B cell (primary cell): Measurements from ENCODE around the gene RAD54L2. TPM values are rescaled to one million over a fixed set of nuclear protein-coding genes. Genes with fewer than 3 reads are reported as not detected.
A peak's percentile ranks its signal among the peaks of the same experiment; 100 is the strongest.
"Not testable (repeated sequence)": the region's sequence is repeated elsewhere in the genome, so short reads cannot be mapped to it uniquely, and the experiment has no call there.

Source experiments
- ATAC-seq: fragments of 200-7000 bp; cut with Tn5 transposase; one replicate; pipeline ENCODE4 v1.10.0; 2021; ENCODE audit warnings: low read depth, mild to moderate bottlenecking, moderate number of reproducible peaks, moderate library complexity
- CTCF ChIA-PET: fragments of 350-600 bp; sonication (Branson Sonifier 250); formaldehyde crosslinking; loops from one replicate; lab custom pipeline; 2021; ENCODE audit warnings: antibody characterized with exemption, inconsistent platforms; lab: Charles Lee
- POLR2A ChIA-PET: fragments of 350-600 bp; sonication (Branson Sonifier 250); formaldehyde crosslinking; loops from one replicate; lab custom pipeline; 2021; ENCODE audit warnings: antibody characterized with exemption; lab: Charles Lee
- DNase-seq: peaks from one replicate; pipeline ENCODE4 v3.0.0; 2013
- H2AFZ ChIP-seq: 2 replicates; pipeline ENCODE4 v1.6.1; 2012; ENCODE audit warnings: mild to moderate bottlenecking, low read depth, low read length; ENCODE audit not compliant: insufficient read depth, poor library complexity, severe bottlenecking
- H3K27ac ChIP-seq, 2 donors: 1 replicate in 1 of 2; 2 replicates in 1 of 2; pipeline ENCODE4 v1.5.1; 2012 to 2013; ENCODE audit warnings: low read length in 2 of 2, mild to moderate bottlenecking in 2 of 2, moderate library complexity in 1 of 2
- H3K27me3 ChIP-seq, 4 experiments: fragments of 200-600 bp in 1 of 4; sonication (generic) in 1 of 4; replicated peaks in 1 of 4; 1 replicate in 2 of 4; 2 replicates in 2 of 4; pipeline versions ENCODE4 v1.6.1 to v1.7.0; 2013 to 2016; ENCODE audit warnings: low read length in 3 of 4, mild to moderate bottlenecking in 2 of 4, mixed read lengths in 1 of 4, moderate library complexity in 1 of 4; ENCODE audit not compliant: insufficient read depth in 4 of 4, control insufficient read depth in 3 of 4; ENCODE audit errors: control extremely low read depth in 1 of 4
- H3K36me3 ChIP-seq, 2 experiments: replicated peaks in 1 of 2; 1 replicate in 1 of 2; 2 replicates in 1 of 2; pipeline versions ENCODE4 v1.6.1 to v1.7.1; 2013; ENCODE audit warnings: low read length in 1 of 2; ENCODE audit not compliant: insufficient read depth in 2 of 2, control insufficient read depth in 1 of 2; ENCODE audit errors: control extremely low read depth in 1 of 2, extremely low read depth in 1 of 2
- H3K4me1 ChIP-seq, 2 donors: fragments of 200-600 bp in 1 of 2; sonication (generic) in 1 of 2; 1 replicate in 1 of 2; 2 replicates in 1 of 2; pipeline versions ENCODE4 v1.5.1 to v1.6.1; 2013 to 2017; ENCODE audit warnings: low read length in 2 of 2; ENCODE audit not compliant: control insufficient read depth in 2 of 2, insufficient read depth in 2 of 2
- H3K4me2 ChIP-seq: replicated peaks from 2 replicates; pipeline ENCODE3; 2012; ENCODE audit warnings: mild to moderate bottlenecking, low read depth, low read length; ENCODE audit not compliant: poor library complexity, severe bottlenecking
- H3K4me3 ChIP-seq, 5 experiments: fragments of 200-600 bp in 1 of 5; sonication (generic) in 1 of 5; 1 replicate in 3 of 5; 2 replicates in 2 of 5; pipeline versions ENCODE4 v1.5.1 to v1.7.0; 2011 to 2016; ENCODE audit warnings: low read length in 4 of 5, mild to moderate bottlenecking in 4 of 5, low read depth in 2 of 5, control low read depth in 1 of 5, moderate library complexity in 1 of 5; ENCODE audit not compliant: insufficient read depth in 1 of 5; ENCODE audit errors: control extremely low read depth in 1 of 5, extremely low read depth in 1 of 5
- H3K79me2 ChIP-seq: fragments of 200-600 bp; sonication (generic); one replicate; pipeline ENCODE4 v1.6.0; 2016; ENCODE audit warnings: low read length; ENCODE audit not compliant: control insufficient read depth, insufficient read depth
- H3K9ac ChIP-seq: fragments of 200-600 bp; sonication (generic); 2 replicates; pipeline ENCODE4 v1.6.1; 2017; ENCODE audit warnings: mild to moderate bottlenecking, low read length, moderate library complexity
- H3K9me3 ChIP-seq, 3 donors: one replicate each; pipeline versions ENCODE4 v1.6.1 to v1.7.1; 2013; ENCODE audit warnings: low read length in 2 of 3; ENCODE audit not compliant: control insufficient read depth in 2 of 3, insufficient read depth in 1 of 3; ENCODE audit errors: control extremely low read depth in 1 of 3
- H4K20me1 ChIP-seq: 2 replicates; pipeline ENCODE4 v1.6.0; 2012; ENCODE audit warnings: mild to moderate bottlenecking, low read length; ENCODE audit not compliant: insufficient read depth, control insufficient read depth, poor library complexity, severe bottlenecking
- H3K27ac Mint-ChIP-seq: one replicate; pipeline ENCODE4 v1.8.0; 2021; ENCODE audit warnings: mixed read lengths
- H3K27me3 Mint-ChIP-seq: one replicate; pipeline ENCODE4 v1.8.0; 2021; ENCODE audit warnings: mixed read lengths
- H3K4me1 Mint-ChIP-seq: one replicate; pipeline ENCODE4 v1.8.0; 2021; ENCODE audit warnings: mixed read lengths
- H3K4me3 Mint-ChIP-seq: one replicate; pipeline ENCODE4 v1.8.0; 2021; ENCODE audit warnings: mixed read lengths
- H3K9me3 Mint-ChIP-seq: one replicate; pipeline ENCODE4 v1.8.0; 2022; ENCODE audit warnings: mixed read lengths; ENCODE audit not compliant: insufficient read depth
- EZH2 ChIP-seq: IDR thresholded peaks from 2 replicates; pipeline ENCODE4 v1.6.1; 2012; ENCODE audit warnings: borderline replicate concordance, low read depth, mild to moderate bottlenecking, moderate library complexity, low read length; ENCODE audit not compliant: insufficient read depth, poor library complexity, severe bottlenecking
- WGBS: methylation state at CpG from one replicate; pipeline ENCODE4 v1.1.5; 2013; ENCODE audit warnings: missing lambda C conversion rate; ENCODE audit not compliant: insufficient coverage; 5-methylcytosine and 5-hydroxymethylcytosine counted together
- intact Hi-C: fragments of 100-400 bp; cut with micrococcal nuclease; formaldehyde crosslinking; loops from one replicate; pipeline ENCODE4 v1.10.0; 2022
- polyA plus RNA-seq: library from polyadenylated mRNA; depleted of rRNA; stranded (reverse); fragments of >200 nt; gene quantifications from 2 replicates; pipeline ENCODE4 v1.2.3, GENCODE V29; 2012
- total RNA-seq, 2 donors: library from RNA; stranded (reverse); fragments of 120-200 nt in 1 of 2; gene quantifications; 1 replicate in 1 of 2; 2 replicates in 1 of 2; pipeline versions ENCODE4 v1.2.3 to v1.2.4, GENCODE V29; 2013 to 2022
- TF ChIP-seq, protein P1 (sequence below): fragments of 200-600 bp; IDR thresholded peaks from one replicate; pipeline ENCODE4 v1.8.0; 2022; ENCODE audit warnings: antibody characterized with exemption, mild to moderate bottlenecking

The RAD54L2 gene
- total and polyA plus RNA-seq, 2 donors (not counting 1 experiment from before 2014, with no cell fraction given): 6.3 to 43.0 TPM

DNA sequence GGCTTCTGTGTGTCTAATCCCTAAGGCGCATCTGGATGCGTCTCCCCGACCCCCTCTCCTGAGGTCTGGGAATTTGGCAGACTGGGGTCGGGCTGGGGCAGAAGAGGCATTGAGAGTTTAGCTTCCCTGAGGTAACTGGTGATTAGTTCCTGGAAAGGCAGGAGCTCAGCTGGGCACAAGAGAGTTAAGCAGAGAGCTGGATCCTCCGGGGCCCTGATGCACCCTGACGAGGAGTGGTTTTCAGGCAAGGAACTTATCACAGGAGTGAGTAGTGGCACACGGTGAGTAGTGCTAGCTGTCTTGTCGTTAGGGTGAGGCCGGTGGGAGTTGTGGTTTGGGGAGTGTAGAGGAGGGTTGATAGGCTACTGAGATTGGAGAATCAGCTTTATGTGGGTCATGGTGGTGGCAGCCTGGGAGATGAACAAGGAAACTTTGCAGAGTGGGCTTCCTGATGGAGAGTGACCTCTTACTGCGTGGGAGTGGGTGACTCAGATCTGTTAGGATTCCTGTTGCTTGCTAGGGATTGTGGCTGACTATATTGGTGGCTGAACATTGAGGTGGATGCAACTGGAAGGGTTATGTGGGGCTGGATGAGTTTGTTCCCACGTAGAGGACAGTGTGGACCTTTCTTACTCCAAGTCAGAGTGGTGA is 897 bp downstream of the RAD54L2 start:
- Histone ChIP-seq H3K27me3 (no peaks in the 10 kb centered on the region), H3K9me3 (no peaks in the 10 kb centered on the region), H2AFZ (peak overlapping the region; percentile 99), H3K9ac (peak overlapping the region; percentile 95), H3K79me2 (peaks cover 39% of the 10 kb centered on the region), H3K4me1 (peaks cover 21 to 22% of the 10 kb centered on the region in 2 donors), H3K4me3 (peak overlapping the region in 4 of 5 experiments; percentile 75 to 88 (median 80)), H3K4me2 (peak overlapping the region; percentile 98), H4K20me1 (no peaks in the 10 kb centered on the region), H3K27ac (peak overlapping the region; percentile 53 to 90), H3K36me3 (no peaks in the 10 kb centered on the region)
- Mint-ChIP-seq H3K4me3 (peak overlapping the region; percentile 90), H3K27ac (peak overlapping the region; percentile 87), H3K4me1 (peaks cover 31% of the 10 kb centered on the region), H3K27me3 (no peaks in the 10 kb centered on the region), H3K9me3 (no peaks in the 10 kb centered on the region)
- ATAC-seq: peak; percentile 9
- POLR2A ChIA-PET: interaction anchor here (0.5 to 1.1 kb wide), 2 partner anchors 132 to 150 kb away, joined by 3 read pairs; no protein-coding TSS in a partner anchor
- intact Hi-C loops: loop anchor here (2.0 kb wide), 1 partner anchor 19 kb away; no protein-coding TSS in a partner anchor
- DNase-seq: peak; percentile 39
- TF ChIP-seq, protein P1, sequence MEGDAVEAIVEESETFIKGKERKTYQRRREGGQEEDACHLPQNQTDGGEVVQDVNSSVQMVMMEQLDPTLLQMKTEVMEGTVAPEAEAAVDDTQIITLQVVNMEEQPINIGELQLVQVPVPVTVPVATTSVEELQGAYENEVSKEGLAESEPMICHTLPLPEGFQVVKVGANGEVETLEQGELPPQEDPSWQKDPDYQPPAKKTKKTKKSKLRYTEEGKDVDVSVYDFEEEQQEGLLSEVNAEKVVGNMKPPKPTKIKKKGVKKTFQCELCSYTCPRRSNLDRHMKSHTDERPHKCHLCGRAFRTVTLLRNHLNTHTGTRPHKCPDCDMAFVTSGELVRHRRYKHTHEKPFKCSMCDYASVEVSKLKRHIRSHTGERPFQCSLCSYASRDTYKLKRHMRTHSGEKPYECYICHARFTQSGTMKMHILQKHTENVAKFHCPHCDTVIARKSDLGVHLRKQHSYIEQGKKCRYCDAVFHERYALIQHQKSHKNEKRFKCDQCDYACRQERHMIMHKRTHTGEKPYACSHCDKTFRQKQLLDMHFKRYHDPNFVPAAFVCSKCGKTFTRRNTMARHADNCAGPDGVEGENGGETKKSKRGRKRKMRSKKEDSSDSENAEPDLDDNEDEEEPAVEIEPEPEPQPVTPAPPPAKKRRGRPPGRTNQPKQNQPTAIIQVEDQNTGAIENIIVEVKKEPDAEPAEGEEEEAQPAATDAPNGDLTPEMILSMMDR: no peak
- TF ChIP-seq EZH2: no peak
- 8% methylated on average over 11 of the region's 11 CpGs for WGBS
- CTCF ChIA-PET: interaction anchor here (1.7 to 2.5 kb wide), 2 partner anchors 37 to 143 kb away, joined by 5 to 20 read pairs; no protein-coding TSS in a partner anchor

DNA sequence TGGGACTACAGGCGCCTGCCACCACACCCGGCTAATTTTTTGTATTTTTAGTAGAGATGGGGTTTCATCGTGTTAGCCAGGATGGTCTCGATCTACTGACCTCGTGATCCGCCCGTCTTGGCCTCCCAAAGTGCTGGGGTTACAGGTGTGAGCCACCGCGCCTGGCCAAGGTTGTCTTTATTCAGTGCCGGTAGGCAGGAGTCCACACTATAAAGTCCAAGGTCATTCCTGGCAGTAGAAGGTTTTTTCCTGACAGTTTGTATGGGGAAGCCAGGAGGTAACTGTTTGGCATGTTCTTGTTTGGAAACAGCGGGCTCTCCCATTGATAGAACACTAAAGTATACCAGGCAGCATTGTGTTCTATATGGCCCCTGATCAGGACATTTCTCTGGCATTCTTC is 4.1 kb downstream of the RAD54L2 start:
- H3K27me3 ChIP-seq, H3K4me3 Mint-ChIP-seq, intact Hi-C loops, H2AFZ ChIP-seq, H3K36me3 ChIP-seq, POLR2A ChIA-PET, H4K20me1 ChIP-seq, H3K4me2 ChIP-seq, H3K27ac ChIP-seq, H3K4me3 ChIP-seq, CTCF ChIA-PET, DNase-seq, H3K27ac Mint-ChIP-seq, H3K9me3 Mint-ChIP-seq, H3K9ac ChIP-seq, H3K9me3 ChIP-seq, ATAC-seq, H3K27me3 Mint-ChIP-seq: not testable (repeated sequence)
- H3K4me1 Mint-ChIP-seq: peaks cover 28% of the 10 kb centered on the region
- Histone ChIP-seq H3K79me2 (peaks cover 26% of the 10 kb centered on the region), H3K4me1 (peaks cover 18% of the 10 kb centered on the region in 2 donors)
- 98% methylated on average over 8 of the region's 11 CpGs for WGBS
